Tibial nerve (tissue), 4 donors: Measurements from ENCODE around the gene COL25A1.

Source experiments
- EP300 ChIP-seq, 2 donors: sonication (generic); formaldehyde crosslinking; IDR thresholded peaks; one replicate each; pipeline ENCODE4 v1.6.1; 2017; ENCODE audit warnings: antibody characterized with exemption in 2 of 2, mild to moderate bottlenecking in 1 of 2
- POLR2A ChIP-seq, 2 donors: fragments of 450-650 bp; IDR thresholded peaks; one replicate each; pipeline ENCODE4 v1.6.1; 2017; ENCODE audit warnings: antibody characterized with exemption in 2 of 2, mild to moderate bottlenecking in 2 of 2, moderate library complexity in 2 of 2
- TF ChIP-seq, protein P1 (sequence below), 5 experiments: fragments of 200-600 bp in 3 of 5; fragments of 450-650 bp in 2 of 5; sonication (generic) in 3 of 5; IDR thresholded peaks; one replicate each; pipeline ENCODE4 v1.5.1; 2016 to 2019; ENCODE audit warnings: antibody characterized with exemption in 5 of 5, mild to moderate bottlenecking in 3 of 5, moderate library complexity in 2 of 5

DNA sequence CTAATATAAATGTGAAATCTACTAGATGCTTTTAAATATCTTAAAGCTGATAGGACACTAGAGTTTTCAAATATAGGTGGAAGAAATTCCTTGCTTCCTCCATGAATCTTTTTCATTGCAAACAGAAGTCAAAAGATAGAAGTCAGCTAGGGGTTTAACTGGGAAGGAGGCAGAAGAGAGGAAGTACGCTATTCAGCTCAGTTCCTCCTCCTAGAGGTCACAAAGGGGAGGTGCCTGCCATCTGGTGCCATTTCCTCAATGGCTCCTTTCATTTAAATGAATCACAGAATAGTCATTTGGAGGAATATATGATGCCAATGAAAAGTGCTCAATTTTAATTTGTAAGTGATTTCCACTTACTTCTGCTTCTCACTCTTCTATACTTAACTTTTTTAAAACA lies 8.5 kb downstream of the COL25A1 start:
- TF ChIP-seq, protein P1, sequence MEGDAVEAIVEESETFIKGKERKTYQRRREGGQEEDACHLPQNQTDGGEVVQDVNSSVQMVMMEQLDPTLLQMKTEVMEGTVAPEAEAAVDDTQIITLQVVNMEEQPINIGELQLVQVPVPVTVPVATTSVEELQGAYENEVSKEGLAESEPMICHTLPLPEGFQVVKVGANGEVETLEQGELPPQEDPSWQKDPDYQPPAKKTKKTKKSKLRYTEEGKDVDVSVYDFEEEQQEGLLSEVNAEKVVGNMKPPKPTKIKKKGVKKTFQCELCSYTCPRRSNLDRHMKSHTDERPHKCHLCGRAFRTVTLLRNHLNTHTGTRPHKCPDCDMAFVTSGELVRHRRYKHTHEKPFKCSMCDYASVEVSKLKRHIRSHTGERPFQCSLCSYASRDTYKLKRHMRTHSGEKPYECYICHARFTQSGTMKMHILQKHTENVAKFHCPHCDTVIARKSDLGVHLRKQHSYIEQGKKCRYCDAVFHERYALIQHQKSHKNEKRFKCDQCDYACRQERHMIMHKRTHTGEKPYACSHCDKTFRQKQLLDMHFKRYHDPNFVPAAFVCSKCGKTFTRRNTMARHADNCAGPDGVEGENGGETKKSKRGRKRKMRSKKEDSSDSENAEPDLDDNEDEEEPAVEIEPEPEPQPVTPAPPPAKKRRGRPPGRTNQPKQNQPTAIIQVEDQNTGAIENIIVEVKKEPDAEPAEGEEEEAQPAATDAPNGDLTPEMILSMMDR (IDR thresholded peaks at IDR 0.05), result no peak
- TF ChIP-seq EP300 (IDR thresholded peaks at IDR 0.05) (no peak), POLR2A (IDR thresholded peaks at IDR 0.05) (no peak)
